ENCODE results near the gene INTS11.

DNA sequence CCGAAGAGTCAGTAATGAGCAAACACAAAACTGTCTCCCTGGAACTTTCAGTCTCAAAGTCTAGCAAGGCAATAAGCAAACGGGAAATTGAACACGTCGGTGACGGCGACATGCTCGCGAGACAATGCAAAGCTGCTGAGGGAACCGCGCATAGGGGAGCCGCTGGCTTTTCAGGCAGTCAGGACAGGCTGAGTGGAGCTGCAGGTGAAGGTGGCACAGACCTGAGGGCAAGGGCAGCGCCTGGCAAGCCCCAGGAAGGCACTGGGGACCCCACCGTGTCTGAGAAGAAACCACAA is 4.9 kb downstream of the INTS11 start:
- TF ChIP-seq, protein P1, sequence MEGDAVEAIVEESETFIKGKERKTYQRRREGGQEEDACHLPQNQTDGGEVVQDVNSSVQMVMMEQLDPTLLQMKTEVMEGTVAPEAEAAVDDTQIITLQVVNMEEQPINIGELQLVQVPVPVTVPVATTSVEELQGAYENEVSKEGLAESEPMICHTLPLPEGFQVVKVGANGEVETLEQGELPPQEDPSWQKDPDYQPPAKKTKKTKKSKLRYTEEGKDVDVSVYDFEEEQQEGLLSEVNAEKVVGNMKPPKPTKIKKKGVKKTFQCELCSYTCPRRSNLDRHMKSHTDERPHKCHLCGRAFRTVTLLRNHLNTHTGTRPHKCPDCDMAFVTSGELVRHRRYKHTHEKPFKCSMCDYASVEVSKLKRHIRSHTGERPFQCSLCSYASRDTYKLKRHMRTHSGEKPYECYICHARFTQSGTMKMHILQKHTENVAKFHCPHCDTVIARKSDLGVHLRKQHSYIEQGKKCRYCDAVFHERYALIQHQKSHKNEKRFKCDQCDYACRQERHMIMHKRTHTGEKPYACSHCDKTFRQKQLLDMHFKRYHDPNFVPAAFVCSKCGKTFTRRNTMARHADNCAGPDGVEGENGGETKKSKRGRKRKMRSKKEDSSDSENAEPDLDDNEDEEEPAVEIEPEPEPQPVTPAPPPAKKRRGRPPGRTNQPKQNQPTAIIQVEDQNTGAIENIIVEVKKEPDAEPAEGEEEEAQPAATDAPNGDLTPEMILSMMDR (IDR thresholded peaks at IDR 0.05; ENCODE audit: borderline replicate concordance, extremely low read depth, low read length, poor library complexity, severe bottlenecking): no peak
- TF ChIP-seq EZH2 (IDR thresholded peaks at IDR 0.05; ENCODE audit: borderline replicate concordance, low read depth, low read length, severe bottlenecking): no peak
